D721Med (cell line): ENCODE measurements around the gene GPR15.

ENCODE experiments used
- DNase-seq: peaks from one replicate; pipeline ENCODE4 v3.0.0; 2011; ENCODE audit warnings: low spot score; ENCODE audit not compliant: insufficient read length
- FAIRE-seq: peaks from 2 replicates; lab custom pipeline; 2011; peaks lifted over from hg19 to GRCh38; lab: Jason Lieb, UNC
- CTCF ChIP-seq: IDR thresholded peaks from 2 replicates; pipeline ENCODE4 v1.5.1; 2012; ENCODE audit warnings: mild to moderate bottlenecking, control low read depth; ENCODE audit not compliant: insufficient read depth; ENCODE audit errors: missing control alignments

GPR15 gene

GRCh38 chr3:98504539-98504938, 27.2 kb upstream of the GPR15 start:
- DNase-seq (no peak), FAIRE-seq (no peak)
- TF ChIP-seq CTCF, result no peak

GRCh38 chr3:98508582-98508981, 23.2 kb upstream of the GPR15 start:
- no peak for TF ChIP-seq CTCF
- DNase-seq (no peak), FAIRE-seq (no peak)

GRCh38 chr3:98512576-98512975, 19.2 kb upstream of the GPR15 start:
- DNase-seq (no peak), FAIRE-seq (no peak)
- no peak for TF ChIP-seq CTCF

- FAIRE-seq, result no peak
- no peak for DNase-seq
- TF ChIP-seq CTCF, result no peak
Measured at GRCh38 chr3:98513091-98513511, 18.7 kb upstream of the GPR15 start.

GRCh38 chr3:98513736-98514135, 18.0 kb upstream of the GPR15 start:
- FAIRE-seq, result no peak
- DNase-seq, result no peak
- TF ChIP-seq CTCF, result no peak

- no peak for FAIRE-seq
- no peak for TF ChIP-seq CTCF
- no peak for DNase-seq
Measured at GRCh38 chr3:98514948-98515347, 16.8 kb upstream of the GPR15 start.

GRCh38 chr3:98518816-98519215, 13.0 kb upstream of the GPR15 start:
- no peak for FAIRE-seq
- DNase-seq, result no peak

More at GRCh38 chr3:98518816-98519215, 13.0 kb upstream of the GPR15 start:
- no peak for TF ChIP-seq CTCF
